Testis (tissue), 3 donors: ENCODE measurements around the gene SPRY4. TPM values are rescaled to one million over a fixed set of nuclear protein-coding genes. Genes with fewer than 3 reads are reported as not detected.

ENCODE experiments used
- DNase-seq: peaks from one replicate; pipeline ENCODE4 v3.0.0-alpha.2; 2019
- H3K27ac ChIP-seq, 2 donors: fragments of 200-600 bp; sonication (generic); one replicate each; pipeline ENCODE4 v1.5.1; 2019
- H3K27me3 ChIP-seq: fragments of 200-600 bp; sonication (generic); one replicate; pipeline ENCODE4 v1.5.1; 2019
- H3K36me3 ChIP-seq: fragments of 200-600 bp; sonication (generic); one replicate; pipeline ENCODE4 v1.5.1; 2017; ENCODE audit warnings: low read depth; ENCODE audit errors: missing control alignments
- H3K4me1 ChIP-seq: fragments of 200-600 bp; sonication (generic); one replicate; pipeline ENCODE4 v1.5.1; 2019
- H3K4me3 ChIP-seq, 2 donors: fragments of 200-600 bp; sonication (generic); one replicate each; pipeline ENCODE4 v1.5.1; 2017 to 2019
- H3K9me3 ChIP-seq: fragments of 200-600 bp; sonication (generic); one replicate; pipeline ENCODE4 v1.5.1; 2017
- CTCF ChIP-seq, 3 experiments: fragments of 450-650 bp in 2 of 3; fragments of 200-600 bp in 1 of 3; sonication (generic) in 1 of 3; IDR thresholded peaks; one replicate each; pipeline ENCODE4 v1.5.1; 2016 to 2019; ENCODE audit warnings: antibody characterized with exemption in 3 of 3, mild to moderate bottlenecking in 2 of 3, moderate library complexity in 1 of 3
- POLR2A ChIP-seq: fragments of 450-650 bp; IDR thresholded peaks from one replicate; pipeline ENCODE4 v1.6.1; 2017; ENCODE audit warnings: antibody characterized with exemption, mild to moderate bottlenecking, moderate library complexity
- WGBS, 2 donors: methylation state at CpG; one replicate each; pipeline ENCODE4 v1.1.5; 2018; 5-methylcytosine and 5-hydroxymethylcytosine counted together
- intact Hi-C: fragments of 100-400 bp; cut with DNase I; formaldehyde crosslinking; loops from one replicate; pipeline ENCODE4 v1.15.1; 2023; ENCODE audit warnings: low total_unique reads
- polyA plus RNA-seq: library from polyadenylated mRNA; stranded (reverse); fragments of 350-450 nt; fragmentation: Illumina TruSeq; extraction: RNeasy Lipid Tissue Mini Kit (QIAGEN cat#74804); gene quantifications from one replicate; pipeline ENCODE4 v1.2.3, GENCODE V29; 2014; ENCODE audit warnings: low read depth, low replicate concordance; ENCODE audit not compliant: insufficient read depth
- total RNA-seq, 2 donors: library from RNA; depleted of rRNA; stranded (reverse); fragments of >200 nt; gene quantifications; one replicate each; pipeline ENCODE4 v1.2.3, GENCODE V29; 2016

The SPRY4 gene
- total and polyA plus RNA-seq, 3 donors from 2014 or later: 3.8 to 7.2 (median 5.3) TPM

GRCh38 chr5:142292808-142293207, 32.0 kb downstream of the SPRY4 start:
- Histone ChIP-seq H3K4me1 (peaks cover 3% of the 10 kb centered on the region), H3K27me3 (no peaks in the 10 kb centered on the region), H3K9me3 (no peaks in the 10 kb centered on the region), H3K27ac (no peak overlapping the region), H3K4me3 (no peak overlapping the region), H3K36me3 (no peaks in the 10 kb centered on the region)
- intact Hi-C loops: no loop called here
- no peak for DNase-seq
- TF ChIP-seq CTCF (IDR thresholded peaks at IDR 0.05) (no peak), POLR2A (no peak)
- WGBS, 2 donors: 96 to 99% methylated on average over 3 of the region's 3 CpGs

DNA sequence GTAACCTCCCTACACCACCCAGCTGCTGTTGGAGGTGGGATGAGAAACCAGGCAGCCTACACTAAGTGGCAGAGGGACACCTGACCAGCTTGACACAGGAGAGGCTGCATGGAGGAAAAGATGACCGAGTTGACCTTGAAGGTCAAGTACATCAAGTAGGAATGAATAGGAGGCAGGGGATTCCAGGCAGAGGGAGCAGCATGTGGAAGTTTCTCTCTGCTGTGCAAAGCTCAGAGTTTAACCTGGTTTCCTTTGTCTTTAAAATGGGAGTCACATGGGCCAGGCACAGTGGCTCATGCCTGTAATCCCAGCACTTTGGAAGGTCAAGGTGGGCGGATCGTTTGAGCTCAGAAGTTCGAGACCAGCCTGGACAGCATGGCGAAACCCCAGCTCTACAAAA, 32.6 kb downstream of the SPRY4 start:
- H3K36me3 ChIP-seq: no peaks in the 10 kb centered on the region
- TF ChIP-seq CTCF (IDR thresholded peaks at IDR 0.05): no peak
- TF ChIP-seq POLR2A: no peak
- no peaks in the 10 kb centered on the region for H3K27me3 ChIP-seq
- intact Hi-C loops: no loop called here
- H3K4me3 ChIP-seq: no peak overlapping the region
- peaks cover 3% of the 10 kb centered on the region for H3K4me1 ChIP-seq
- no peak for DNase-seq
- no peak overlapping the region for H3K27ac ChIP-seq
- 82 to 88% methylated on average over 5 of the region's 5 CpGs for WGBS, 2 donors
- no peaks in the 10 kb centered on the region for H3K9me3 ChIP-seq

- Histone ChIP-seq H3K4me3 (no peak overlapping the region), H3K36me3 (no peaks in the 10 kb centered on the region), H3K27me3 (no peaks in the 10 kb centered on the region), H3K9me3 (no peaks in the 10 kb centered on the region), H3K27ac (no peak overlapping the region), H3K4me1 (no peaks in the 10 kb centered on the region)
- TF ChIP-seq POLR2A: no peak
- no peak for TF ChIP-seq CTCF (IDR thresholded peaks at IDR 0.05)
- intact Hi-C loops: no loop called here
- WGBS, 2 donors: 57 to 71% methylated on average over 4 to 5 of the region's 5 CpGs
- no peak for DNase-seq
Observed at GRCh38 chr5:142290577-142291299, 34.1 kb downstream of the SPRY4 start.

DNA sequence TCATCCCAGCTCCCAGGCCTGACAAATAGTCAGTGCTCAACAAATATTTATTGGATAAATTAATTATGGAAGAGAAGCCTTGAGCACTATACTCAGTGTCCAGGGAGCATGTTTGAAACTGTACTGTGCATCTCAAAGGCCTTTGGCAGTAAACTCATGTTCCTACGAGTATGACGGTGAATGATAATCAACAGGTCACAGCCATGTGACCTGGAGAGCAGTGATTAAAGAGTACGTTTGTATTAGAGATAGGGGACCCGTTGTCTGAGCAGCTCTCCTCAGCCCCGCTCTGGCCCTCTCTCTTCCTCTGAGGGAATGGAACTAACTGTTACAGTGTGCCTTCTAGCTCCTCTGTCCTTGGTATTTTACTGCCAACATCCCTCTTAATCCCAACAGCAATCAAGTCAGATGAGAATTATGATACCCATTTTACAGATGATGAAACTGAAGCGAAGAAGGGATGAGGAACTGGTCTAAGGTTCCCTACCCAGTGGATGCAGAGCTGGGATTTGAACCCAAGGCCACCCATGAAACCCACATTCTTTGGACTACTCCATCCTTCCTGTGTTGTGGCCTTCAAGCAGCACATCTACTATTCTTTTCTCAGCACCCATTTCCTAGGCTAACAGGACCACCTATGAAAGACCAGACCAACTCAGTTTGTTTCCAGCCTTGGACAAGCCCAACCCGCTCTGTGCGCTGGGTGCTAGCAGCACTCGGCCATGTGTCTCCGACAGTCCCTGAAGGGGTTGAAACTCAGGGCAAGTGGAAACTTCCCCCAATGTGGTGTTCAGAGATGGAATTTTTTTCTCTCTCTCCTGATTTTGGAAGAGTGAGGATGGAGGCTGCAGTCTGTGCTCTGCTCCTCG, 34.9 kb downstream of the SPRY4 start:
- intact Hi-C loops: no loop called here
- WGBS, 2 donors: 71 to 73% methylated on average over 11 of the region's 11 CpGs
- Histone ChIP-seq H3K4me3 (no peak overlapping the region), H3K4me1 (no peaks in the 10 kb centered on the region), H3K9me3 (no peaks in the 10 kb centered on the region), H3K27me3 (no peaks in the 10 kb centered on the region), H3K36me3 (no peaks in the 10 kb centered on the region), H3K27ac (no peak overlapping the region)
- DNase-seq: no peak
- TF ChIP-seq CTCF (IDR thresholded peaks at IDR 0.05) (no peak), POLR2A (no peak)
